Measurements from ENCODE around the gene INTS13.
"Not testable (repeated sequence)": the region's sequence is repeated elsewhere in the genome, so short reads cannot be mapped to it uniquely, and the experiment has no call there.

INTS13 gene

DNA sequence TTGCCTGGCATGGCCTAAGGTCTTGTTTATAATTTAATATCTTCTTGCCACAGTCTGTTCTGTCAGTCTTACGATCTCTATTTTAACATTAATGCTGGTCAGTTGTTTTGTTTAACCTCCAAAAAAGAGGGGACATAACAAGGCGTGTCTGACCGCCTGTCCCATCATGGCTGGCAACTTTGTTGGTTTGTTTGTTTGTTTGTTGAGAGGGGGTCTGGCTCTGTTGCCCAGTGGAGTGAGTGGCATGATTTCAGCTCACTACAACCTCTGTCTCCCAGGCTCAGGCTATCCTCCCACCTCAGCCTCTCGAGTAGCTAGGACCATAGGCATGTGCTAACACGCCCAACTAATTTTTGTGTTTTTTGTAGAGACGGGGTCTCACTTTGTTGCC, 68.7 kb downstream of the INTS13 start:
- DNase-seq: no peak

DNA sequence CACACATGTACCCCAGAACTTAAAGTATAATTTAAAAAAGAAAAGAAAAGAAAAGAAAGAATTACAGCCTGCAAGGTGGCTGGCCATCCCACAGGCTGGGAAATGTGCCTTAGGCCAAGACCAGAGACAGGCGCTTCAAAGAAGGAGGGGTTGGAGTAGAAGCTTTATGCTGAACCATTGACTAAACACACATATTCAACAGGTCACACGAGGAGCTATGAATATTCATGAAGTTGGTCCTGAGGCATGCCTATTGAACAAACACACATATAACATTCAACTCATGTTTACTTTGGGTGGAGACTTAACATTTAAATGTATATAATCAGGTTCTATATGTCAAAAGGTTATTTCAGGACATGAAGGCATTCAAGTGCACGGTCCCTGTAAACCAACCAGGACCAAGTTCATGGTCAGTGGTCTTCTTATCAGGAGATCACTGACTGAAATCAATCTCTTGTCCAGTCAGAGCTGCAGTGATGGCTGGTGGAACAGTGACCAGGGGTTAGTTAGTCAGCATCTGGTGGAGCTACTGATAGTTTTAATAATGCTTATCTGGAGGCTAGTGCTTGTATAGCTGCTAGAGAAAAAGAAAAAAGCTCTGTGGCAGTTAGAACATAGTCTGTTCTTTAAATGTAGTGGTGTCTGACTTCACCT, 69.2 kb downstream of the INTS13 start:
- no peak for DNase-seq

DNA sequence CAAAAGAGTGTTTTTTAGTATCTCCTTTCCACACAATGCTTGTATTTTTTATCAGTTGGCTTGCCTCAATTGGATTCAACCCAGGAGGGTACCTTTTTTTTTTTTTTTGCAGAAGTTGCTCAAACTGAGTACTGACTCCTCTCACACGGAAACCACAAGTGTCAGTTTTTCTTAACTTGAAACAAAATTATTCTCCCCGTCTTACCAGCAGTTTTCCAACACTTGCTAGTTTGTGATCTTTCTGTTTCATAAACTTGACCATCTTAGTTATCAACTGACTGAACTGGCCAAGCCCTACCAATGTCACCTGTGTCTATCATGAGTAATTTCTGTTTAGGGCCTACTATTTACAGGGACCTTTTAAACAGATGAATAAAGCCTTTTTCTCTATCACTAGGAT, 70.7 kb downstream of the INTS13 start:
- DNase-seq: no peak

DNA sequence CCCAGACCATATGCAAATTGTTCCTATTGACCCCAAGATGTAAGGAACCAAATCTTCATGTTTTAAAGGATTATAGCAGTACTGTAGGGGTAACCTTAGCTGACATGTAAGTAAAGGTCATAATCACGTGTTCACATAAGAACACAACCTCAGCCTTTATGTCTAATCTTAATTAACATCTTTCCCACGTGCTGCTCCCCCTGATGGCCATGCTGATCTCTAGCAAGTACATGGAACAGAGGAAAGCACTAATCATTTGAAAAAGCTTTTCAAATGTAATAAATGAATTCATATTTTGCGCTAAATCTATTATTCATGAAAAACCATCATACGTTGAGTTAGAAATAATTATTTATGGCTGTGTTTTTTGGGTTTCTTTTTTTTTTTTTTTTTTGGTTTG, 74.3 kb downstream of the INTS13 start:
- no peak for DNase-seq

DNA sequence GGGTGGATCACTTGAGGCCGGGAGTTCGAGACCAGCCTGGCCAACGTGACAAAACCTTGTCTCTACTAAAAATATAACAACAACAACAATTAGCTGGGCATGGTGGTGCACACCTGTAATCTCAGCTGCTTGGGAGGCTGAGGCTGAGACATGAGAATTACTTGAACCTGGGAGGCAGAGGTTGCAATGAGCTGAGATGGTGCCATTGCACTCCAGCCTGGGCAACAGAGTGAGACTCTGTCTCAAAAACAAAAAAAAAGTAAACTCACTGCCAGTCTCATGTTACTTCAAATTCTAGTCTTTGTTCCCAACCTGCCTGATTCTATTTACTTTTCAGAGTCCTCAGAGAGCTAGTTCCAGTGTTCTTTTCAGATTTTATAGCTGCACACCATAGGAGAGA, 75.0 kb downstream of the INTS13 start:
- not testable (repeated sequence) for DNase-seq

DNA sequence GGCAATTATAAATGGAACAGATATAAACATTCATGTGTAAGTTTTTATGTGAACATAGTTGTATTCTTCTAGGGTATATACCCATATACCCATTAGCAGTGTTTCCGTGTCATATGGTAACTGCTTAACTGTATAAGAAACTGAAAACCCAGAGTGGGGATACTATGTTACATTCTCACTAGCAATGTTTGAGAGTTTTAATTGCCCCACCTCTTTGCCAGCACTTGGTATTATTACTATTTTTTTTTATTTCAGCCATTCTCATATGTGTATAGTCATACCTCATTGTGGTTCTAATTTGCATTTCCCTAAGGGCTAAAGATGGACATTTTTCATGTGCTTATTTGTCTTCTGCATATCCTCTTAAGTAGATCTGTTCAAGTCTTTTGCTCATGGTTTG, 76.1 kb downstream of the INTS13 start:
- no peak for DNase-seq

DNA sequence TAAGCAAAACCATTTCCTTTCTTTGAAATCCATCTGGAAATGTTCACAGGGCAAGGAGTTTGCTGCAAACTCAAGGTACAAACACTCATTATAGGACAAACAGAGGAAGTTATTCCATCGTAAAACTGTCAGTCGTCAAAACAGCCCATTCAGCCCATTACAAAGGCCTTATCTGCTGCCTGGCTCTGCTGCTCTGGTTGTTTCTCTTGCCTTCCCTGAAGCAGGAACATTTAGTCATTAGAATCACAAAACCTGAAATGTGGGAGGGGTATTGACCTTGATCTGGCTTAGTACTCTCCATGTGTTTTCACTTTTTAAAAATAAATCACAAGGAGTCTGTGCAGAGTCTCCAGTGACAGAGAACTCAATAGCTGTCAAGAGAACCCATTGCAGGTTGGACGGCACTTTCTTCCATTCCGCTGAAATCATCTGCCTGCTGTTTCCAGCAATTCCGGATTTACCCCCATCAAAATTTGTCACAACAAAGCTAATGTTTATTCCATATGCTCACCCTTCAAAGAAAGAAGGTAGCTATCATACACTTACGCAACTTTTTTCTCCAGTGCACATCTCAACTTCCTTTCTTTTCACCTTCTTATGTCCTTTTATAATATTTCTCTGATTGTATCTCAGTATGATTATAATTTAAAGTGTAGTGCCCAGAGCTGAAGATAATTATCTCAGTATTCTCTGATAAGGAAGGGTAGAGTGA, 80.2 kb downstream of the INTS13 start:
- DNase-seq: no peak

DNA sequence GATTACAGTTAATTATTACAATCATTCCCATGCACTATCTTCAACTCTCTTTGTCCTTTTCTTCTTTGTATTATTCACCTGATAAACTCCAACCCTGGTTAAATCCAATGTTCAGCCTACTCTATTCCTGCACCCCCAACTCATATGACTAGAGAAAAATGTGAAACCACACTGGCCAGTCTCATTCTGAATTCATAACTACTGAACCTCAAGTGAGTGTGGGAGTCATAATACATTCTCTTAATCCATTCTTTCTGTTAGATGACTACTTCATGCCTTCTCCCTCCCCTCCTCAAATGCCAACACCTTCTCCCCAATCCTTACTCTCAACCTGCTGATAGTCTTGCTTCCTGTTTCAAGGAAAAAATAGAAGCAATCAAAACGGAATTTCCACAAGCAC, 82.4 kb downstream of the INTS13 start:
- no peak for DNase-seq

All from stimulated activated CD4-positive, alpha-beta T cell treated with anti-CD3 and anti-CD28 coated beads, Interleukin-12 subunit alpha, Interleukin-12 subunit beta, amount 100 ng/mL, for 4 hours (primary cell).